HFF-Myc (cell line): ENCODE measurements around the gene ACOT7.

Experiments used
- DNase-seq: peaks from one replicate; pipeline ENCODE4 v3.0.0-alpha.2; 2011; ENCODE audit warnings: low read depth; ENCODE audit errors: extremely low read depth
- H3K4me3 ChIP-seq: replicated peaks from 2 replicates; pipeline ENCODE4 v1.5.1; 2011; ENCODE audit warnings: low read depth, mild to moderate bottlenecking, control low read depth, low read length
- TF ChIP-seq, protein P1 (sequence below): IDR thresholded peaks from 2 replicates; pipeline ENCODE4 v1.5.1; 2012; ENCODE audit warnings: mild to moderate bottlenecking, low read depth, low read length, control low read depth; ENCODE audit errors: missing control alignments

The ACOT7 gene

DNA sequence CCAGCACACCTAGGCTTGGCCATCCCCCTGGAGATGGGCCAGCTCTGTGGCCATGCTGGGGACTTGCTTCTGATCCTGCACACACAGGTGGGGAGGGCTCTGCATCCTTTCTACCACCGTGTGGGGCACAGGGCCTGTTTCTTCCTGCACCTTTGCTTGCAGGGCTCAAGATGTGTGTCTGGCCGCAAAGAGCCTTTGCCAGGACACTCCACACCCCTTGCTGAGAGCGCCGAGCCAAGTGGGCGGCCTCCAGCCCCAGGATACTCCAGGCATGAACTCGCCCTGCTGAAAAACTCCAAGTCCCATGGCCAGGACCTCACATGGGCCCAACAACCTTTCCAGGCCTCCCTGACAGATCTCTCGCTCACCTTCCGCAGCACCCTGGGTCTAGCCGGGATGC lies 121.1 kb downstream of the ACOT7 start:
- TF ChIP-seq, protein P1, sequence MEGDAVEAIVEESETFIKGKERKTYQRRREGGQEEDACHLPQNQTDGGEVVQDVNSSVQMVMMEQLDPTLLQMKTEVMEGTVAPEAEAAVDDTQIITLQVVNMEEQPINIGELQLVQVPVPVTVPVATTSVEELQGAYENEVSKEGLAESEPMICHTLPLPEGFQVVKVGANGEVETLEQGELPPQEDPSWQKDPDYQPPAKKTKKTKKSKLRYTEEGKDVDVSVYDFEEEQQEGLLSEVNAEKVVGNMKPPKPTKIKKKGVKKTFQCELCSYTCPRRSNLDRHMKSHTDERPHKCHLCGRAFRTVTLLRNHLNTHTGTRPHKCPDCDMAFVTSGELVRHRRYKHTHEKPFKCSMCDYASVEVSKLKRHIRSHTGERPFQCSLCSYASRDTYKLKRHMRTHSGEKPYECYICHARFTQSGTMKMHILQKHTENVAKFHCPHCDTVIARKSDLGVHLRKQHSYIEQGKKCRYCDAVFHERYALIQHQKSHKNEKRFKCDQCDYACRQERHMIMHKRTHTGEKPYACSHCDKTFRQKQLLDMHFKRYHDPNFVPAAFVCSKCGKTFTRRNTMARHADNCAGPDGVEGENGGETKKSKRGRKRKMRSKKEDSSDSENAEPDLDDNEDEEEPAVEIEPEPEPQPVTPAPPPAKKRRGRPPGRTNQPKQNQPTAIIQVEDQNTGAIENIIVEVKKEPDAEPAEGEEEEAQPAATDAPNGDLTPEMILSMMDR, result no peak
- no peak for DNase-seq
- H3K4me3 ChIP-seq, result no peak overlapping the region

DNA sequence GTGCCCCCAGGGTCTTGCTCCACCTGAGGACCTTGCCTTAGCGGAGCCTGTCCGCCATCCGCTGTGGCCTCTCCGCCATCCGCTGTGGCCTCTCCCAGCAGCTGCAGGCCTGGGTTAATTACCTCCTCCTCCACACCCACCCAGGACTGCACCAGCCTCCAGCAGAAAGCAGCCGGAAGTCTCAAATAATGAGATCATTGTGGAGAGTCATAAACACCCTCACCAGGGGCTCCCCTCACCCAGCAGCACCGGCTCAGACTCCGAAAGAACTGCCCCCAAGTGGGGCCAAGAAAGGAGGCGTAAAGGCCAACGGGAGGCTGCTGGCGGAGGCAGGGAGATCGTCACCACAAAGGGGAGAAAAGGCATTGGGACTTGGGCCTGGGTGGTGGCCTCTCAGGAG lies 122.0 kb downstream of the ACOT7 start:
- no peak for DNase-seq
- TF ChIP-seq, protein P1, result no peak
- H3K4me3 ChIP-seq, result no peak overlapping the region

DNA sequence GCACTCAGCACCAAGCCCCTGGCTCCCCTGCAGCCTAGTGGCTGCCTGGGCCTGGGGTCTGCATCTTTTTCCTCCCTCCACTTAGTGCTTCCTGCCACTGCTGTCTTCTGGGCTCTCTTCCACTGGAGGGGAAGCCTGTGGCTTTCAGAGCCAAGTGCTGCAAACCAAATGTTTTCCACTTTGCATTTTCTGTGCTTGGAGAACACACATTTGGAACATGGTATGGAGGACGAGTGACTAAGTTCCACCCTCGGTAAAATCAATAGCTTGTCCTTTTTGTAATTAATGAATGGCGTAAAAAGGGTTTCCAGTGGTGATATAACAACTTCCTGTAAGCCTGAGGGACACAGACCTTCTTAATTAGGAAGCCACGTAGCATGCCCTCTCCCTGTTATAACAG lies 122.6 kb downstream of the ACOT7 start:
- TF ChIP-seq, protein P1, result no peak
- DNase-seq, result no peak
- no peak overlapping the region for H3K4me3 ChIP-seq

DNA sequence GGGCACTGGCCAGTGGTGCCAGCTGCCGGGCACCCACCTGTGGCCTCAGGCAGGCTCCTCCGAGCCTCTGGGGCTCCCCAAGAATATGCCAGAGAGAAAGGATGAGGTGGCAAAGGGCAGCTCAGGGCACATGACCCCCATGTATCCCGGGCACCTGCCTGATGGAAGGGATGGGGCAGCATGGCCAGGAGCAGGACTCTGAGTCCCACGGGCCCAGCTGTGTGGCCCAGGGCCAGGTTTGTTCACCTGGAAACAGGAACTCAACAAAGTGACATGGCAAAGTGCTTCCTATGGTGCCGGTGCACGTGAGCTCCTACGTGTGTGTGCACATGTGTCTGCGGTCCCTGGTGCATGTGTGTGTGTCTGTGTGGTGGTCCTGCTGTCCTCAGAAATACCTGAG lies 123.2 kb downstream of the ACOT7 start:
- TF ChIP-seq, protein P1, result no peak
- no peak for DNase-seq

DNA sequence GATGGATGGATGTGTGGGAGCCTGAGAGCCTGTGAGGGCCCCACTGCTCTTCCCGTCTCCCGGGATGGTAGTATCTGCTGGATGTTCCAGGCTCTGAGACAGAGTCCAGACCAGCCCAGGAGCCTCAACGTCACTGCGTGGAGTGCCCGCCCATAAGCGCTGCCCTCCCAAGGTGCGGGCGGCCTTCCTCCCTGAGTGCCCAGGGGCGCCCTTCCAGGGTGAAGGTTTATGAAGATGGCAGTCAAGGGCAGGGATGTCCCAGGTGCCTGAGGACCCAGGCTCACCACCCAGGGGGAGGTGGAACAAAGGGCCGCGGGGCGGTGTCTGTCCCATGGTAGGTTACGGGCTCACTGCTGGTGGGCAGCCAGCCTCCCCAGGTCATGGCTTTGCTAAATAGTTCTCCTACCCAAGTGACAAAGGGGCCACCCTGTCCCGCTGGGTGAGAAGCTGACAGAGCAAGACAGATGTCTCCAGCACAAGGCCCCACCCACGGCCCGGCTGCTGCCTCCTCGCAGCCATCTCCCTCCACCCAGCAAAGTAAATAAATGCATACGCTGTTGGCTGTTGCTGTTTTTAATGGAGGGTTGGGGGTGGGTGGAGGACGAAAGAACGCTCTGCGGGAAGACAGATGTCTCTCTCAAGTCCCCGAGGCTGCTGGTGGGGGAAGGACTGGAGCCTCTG lies 123.7 kb downstream of the ACOT7 start:
- no peak for DNase-seq
- TF ChIP-seq, protein P1, result no peak

More for the DNA sequence above, 123.2 kb downstream of the ACOT7 start:
- no peak overlapping the region for H3K4me3 ChIP-seq

DNA sequence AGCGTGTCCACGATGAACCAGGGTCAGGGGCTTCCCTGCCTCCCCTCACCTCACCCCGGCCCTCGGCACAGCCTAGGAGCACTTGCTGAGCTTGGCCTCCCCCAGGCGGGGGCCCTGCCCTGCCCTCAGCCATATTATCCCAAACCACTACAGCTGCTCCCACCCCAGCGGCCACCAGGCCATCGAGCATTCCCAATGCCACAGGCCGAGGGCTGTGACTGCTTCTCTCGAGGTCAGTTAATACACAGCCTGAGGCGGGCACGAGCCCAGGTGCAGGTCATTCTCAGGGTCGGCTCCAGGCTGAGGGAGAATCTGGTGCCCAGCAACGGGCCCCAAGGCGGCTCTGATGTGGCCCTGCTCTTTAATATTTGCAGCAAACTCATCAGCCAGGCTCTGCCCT lies 124.3 kb downstream of the ACOT7 start:
- H3K4me3 ChIP-seq, result no peak overlapping the region
- no peak for DNase-seq
- TF ChIP-seq, protein P1, result no peak

More for the DNA sequence above, 123.7 kb downstream of the ACOT7 start:
- H3K4me3 ChIP-seq, result no peak overlapping the region

DNA sequence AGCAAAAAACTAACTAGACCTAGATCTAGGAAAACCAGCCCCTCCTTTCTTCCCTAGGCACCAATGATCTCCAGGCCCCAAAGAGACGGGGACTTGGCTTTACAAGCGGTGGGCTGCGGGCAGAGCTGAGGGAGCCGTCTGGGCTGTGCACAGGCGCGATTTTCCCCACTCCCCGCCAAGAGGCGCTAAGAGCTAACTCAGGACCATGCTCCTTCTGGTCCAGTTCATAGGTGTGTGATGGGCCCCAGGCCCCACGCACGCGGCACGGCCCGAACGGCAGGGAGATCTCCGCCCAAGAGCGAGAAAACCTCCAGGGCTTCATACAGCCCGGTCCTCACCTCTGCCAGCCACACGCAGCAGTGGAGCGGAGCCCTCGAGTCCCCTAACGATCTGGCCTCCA lies 125.2 kb downstream of the ACOT7 start:
- no peak for DNase-seq
- no peak overlapping the region for H3K4me3 ChIP-seq
- TF ChIP-seq, protein P1, result no peak
